ENCODE results near the gene TSPEAR. TPM values are rescaled to one million over a fixed set of nuclear protein-coding genes. Genes with fewer than 3 reads are reported as not detected.

TSPEAR gene
- total and polyA plus RNA-seq, 10 donors, result 0.02 to 0.22 (median 0.03) TPM; not detected in 7

GRCh38 chr21:44681152-44681551, 30.2 kb downstream of the TSPEAR start:
- Histone ChIP-seq H3K36me3 (no peaks in the 10 kb centered on the region), H3K27me3 (replicated peaks in 1 of 7) (peaks cover 0 to 6% (median 0%) of the 10 kb centered on the region in 7 donors), H3K9me3 (no peaks in the 10 kb centered on the region), H3K4me3 (no peak overlapping the region), H3K27ac (no peak overlapping the region), H3K4me1 (no peaks in the 10 kb centered on the region)
- 66 to 84% (median 74%) methylated on average over 11 of the region's 11 CpGs for WGBS, 5 donors
- intact Hi-C loops (cut with DNase I; ENCODE audit: low total_unique reads), result no loop called here
- TF ChIP-seq POLR2AphosphoS5 (IDR thresholded peaks at IDR 0.05), result no peak
- TF ChIP-seq POLR2A (IDR thresholded peaks at IDR 0.05), result no peak
- TF ChIP-seq CTCF (IDR thresholded peaks at IDR 0.05 in 8 of 11, conservative IDR thresholded peaks at IDR 0.05 in 3 of 11), result no peak
- DNase-seq, result no peak

GRCh38 chr21:44677881-44678280, 33.5 kb downstream of the TSPEAR start:
- Histone ChIP-seq H3K9me3 (peaks cover 0 to 15% (median 12%) of the 10 kb centered on the region in 8 donors), H3K4me3 (no peak overlapping the region), H3K27ac (no peak overlapping the region), H3K4me1 (no peaks in the 10 kb centered on the region), H3K27me3 (replicated peaks in 1 of 7) (peaks cover 0 to 5% (median 0%) of the 10 kb centered on the region in 7 donors), H3K36me3 (no peaks in the 10 kb centered on the region)
- intact Hi-C loops (cut with DNase I; ENCODE audit: low total_unique reads), result no loop called here
- TF ChIP-seq CTCF (IDR thresholded peaks at IDR 0.05 in 8 of 11, conservative IDR thresholded peaks at IDR 0.05 in 3 of 11) (no peak), POLR2A (IDR thresholded peaks at IDR 0.05) (no peak), POLR2AphosphoS5 (IDR thresholded peaks at IDR 0.05) (no peak)
- no peak for DNase-seq
- 91 to 98% (median 93%) methylated on average over 9 to 13 of the region's 13 CpGs for WGBS, 5 donors

GRCh38 chr21:44671911-44672310, 39.5 kb downstream of the TSPEAR start:
- Histone ChIP-seq H3K36me3 (no peaks in the 10 kb centered on the region), H3K27ac (no peak overlapping the region), H3K9me3 (peaks cover 3 to 56% (median 41%) of the 10 kb centered on the region in 8 donors), H3K4me3 (no peak overlapping the region), H3K27me3 (replicated peaks in 1 of 7) (peaks cover 0 to 6% (median 0%) of the 10 kb centered on the region in 7 donors), H3K4me1 (no peaks in the 10 kb centered on the region)
- DNase-seq, result no peak
- intact Hi-C loops (cut with DNase I; ENCODE audit: low total_unique reads), result no loop called here
- 79 to 100% (median 91%) methylated on average over 1 of the region's 1 CpG for WGBS, 5 donors
- TF ChIP-seq POLR2AphosphoS5 (IDR thresholded peaks at IDR 0.05) (no peak), CTCF (IDR thresholded peaks at IDR 0.05 in 8 of 11, conservative IDR thresholded peaks at IDR 0.05 in 3 of 11) (no peak), POLR2A (IDR thresholded peaks at IDR 0.05) (no peak)

GRCh38 chr21:44670642-44671432, 40.5 kb downstream of the TSPEAR start:
- H3K4me1 ChIP-seq, result no peaks in the 10 kb centered on the region
- WGBS, 5 donors, result 53 to 86% (median 77%) methylated on average over 2 to 3 of the region's 3 CpGs
- no peaks in the 10 kb centered on the region for H3K36me3 ChIP-seq
- no peak for DNase-seq
- H3K27ac ChIP-seq, result no peak overlapping the region
- intact Hi-C loops (cut with DNase I; ENCODE audit: low total_unique reads), result no loop called here
- TF ChIP-seq POLR2AphosphoS5 (IDR thresholded peaks at IDR 0.05) (no peak), CTCF (IDR thresholded peaks at IDR 0.05 in 8 of 11, conservative IDR thresholded peaks at IDR 0.05 in 3 of 11) (no peak), POLR2A (IDR thresholded peaks at IDR 0.05) (no peak)
- H3K4me3 ChIP-seq, result no peak overlapping the region
- peaks cover 3 to 56% (median 41%) of the 10 kb centered on the region in 8 donors for H3K9me3 ChIP-seq
- H3K27me3 ChIP-seq (replicated peaks in 1 of 7), result peaks cover 0 to 8% (median 0%) of the 10 kb centered on the region in 7 donors

Measured in spleen (tissue), 11 donors.